ENCODE data around the gene CCDC191.

The CCDC191 gene

DNA sequence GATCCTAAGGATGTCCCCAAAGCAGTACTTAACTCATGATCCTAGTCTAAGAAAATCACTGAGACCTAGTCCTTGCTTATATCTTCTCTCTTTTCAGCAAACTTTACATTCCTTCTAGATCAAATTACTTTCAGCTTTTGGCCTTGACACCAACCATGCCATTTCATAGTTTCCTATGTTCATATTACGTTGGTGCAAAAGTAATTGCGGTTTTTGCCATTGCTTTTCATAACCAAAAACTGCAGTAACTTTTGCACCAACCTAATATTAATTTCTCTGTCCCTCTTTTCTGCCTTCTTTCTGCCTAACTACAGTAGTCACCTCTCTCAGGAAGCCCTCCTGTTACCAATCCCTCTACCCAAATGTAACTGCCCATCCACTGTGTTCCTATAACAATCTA lies 36.8 kb downstream of the CCDC191 start:
- H3K9me2 ChIP-seq (replicated peaks; ENCODE audit: insufficient read depth, low read length) = no peaks in the 10 kb centered on the region
- H3K4me2 ChIP-seq (ENCODE audit: low read depth, low read length, poor library complexity, severe bottlenecking) = no peak overlapping the region
- no peak for TF ChIP-seq EZH2phosphoT487 (conservative IDR thresholded peaks at IDR 0.05; ENCODE audit: low read length)
- TF ChIP-seq CTCF (IDR thresholded peaks at IDR 0.05; ENCODE audit: insufficient read depth, low read length, poor library complexity, severe bottlenecking) = no peak
- H3F3A ChIP-seq (ENCODE audit: insufficient read depth) = no peaks in the 10 kb centered on the region
- no peaks in the 10 kb centered on the region for H4K20me1 ChIP-seq (ENCODE audit: low read depth, low read length)
- no peak overlapping the region for H3K27ac ChIP-seq (ENCODE audit: low read depth, low read length)
- no peak overlapping the region for H2AFZ ChIP-seq (ENCODE audit: low read depth, low read length, severe bottlenecking)
- no peak overlapping the region for H3K9ac ChIP-seq (ENCODE audit: low read length)
- H3K9me3 ChIP-seq (ENCODE audit: insufficient read depth, low read length) = no peaks in the 10 kb centered on the region
- H3K4me3 ChIP-seq (ENCODE audit: insufficient read depth, low read length, poor library complexity, severe bottlenecking) = no peak overlapping the region
- no peaks in the 10 kb centered on the region for H3K79me2 ChIP-seq (ENCODE audit: insufficient read depth, low read length)
- H3K36me3 ChIP-seq (ENCODE audit: low read length) = no peaks in the 10 kb centered on the region
- no peaks in the 10 kb centered on the region for H3K27me3 ChIP-seq (ENCODE audit: low read length)

GRCh38 chr3:114014211-114014610 lies 42.1 kb downstream of the CCDC191 start:
- no peaks in the 10 kb centered on the region for H3K9me3 ChIP-seq (ENCODE audit: insufficient read depth, low read length)
- H4K20me1 ChIP-seq (ENCODE audit: low read depth, low read length) = no peaks in the 10 kb centered on the region
- no peaks in the 10 kb centered on the region for H3K9me2 ChIP-seq (replicated peaks; ENCODE audit: insufficient read depth, low read length)
- H3K27me3 ChIP-seq (ENCODE audit: low read length) = no peaks in the 10 kb centered on the region
- TF ChIP-seq EZH2phosphoT487 (conservative IDR thresholded peaks at IDR 0.05; ENCODE audit: low read length) (no peak), CTCF (IDR thresholded peaks at IDR 0.05; ENCODE audit: insufficient read depth, low read length, poor library complexity, severe bottlenecking) (no peak)
- no peaks in the 10 kb centered on the region for H3F3A ChIP-seq (ENCODE audit: insufficient read depth)
- no peaks in the 10 kb centered on the region for H3K36me3 ChIP-seq (ENCODE audit: low read length)
- no peak overlapping the region for H3K27ac ChIP-seq (ENCODE audit: low read depth, low read length)
- H3K79me2 ChIP-seq (ENCODE audit: insufficient read depth, low read length) = no peaks in the 10 kb centered on the region
- H2AFZ ChIP-seq (ENCODE audit: low read depth, low read length, severe bottlenecking) = no peak overlapping the region
- H3K4me2 ChIP-seq (ENCODE audit: low read depth, low read length, poor library complexity, severe bottlenecking) = no peak overlapping the region
- H3K9ac ChIP-seq (ENCODE audit: low read length) = no peak overlapping the region
- no peak overlapping the region for H3K4me3 ChIP-seq (ENCODE audit: insufficient read depth, low read length, poor library complexity, severe bottlenecking)

- Histone ChIP-seq H3K27ac (ENCODE audit: low read depth, low read length) (no peak overlapping the region), H3K9ac (ENCODE audit: low read length) (no peak overlapping the region), H3K4me2 (ENCODE audit: low read depth, low read length, poor library complexity, severe bottlenecking) (no peak overlapping the region), H3K4me3 (ENCODE audit: insufficient read depth, low read length, poor library complexity, severe bottlenecking) (no peak overlapping the region), H3K9me2 (replicated peaks; ENCODE audit: insufficient read depth, low read length) (no peaks in the 10 kb centered on the region), H3F3A (ENCODE audit: insufficient read depth) (no peaks in the 10 kb centered on the region), H3K9me3 (ENCODE audit: insufficient read depth, low read length) (no peaks in the 10 kb centered on the region), H2AFZ (ENCODE audit: low read depth, low read length, severe bottlenecking) (no peak overlapping the region), H3K27me3 (ENCODE audit: low read length) (no peaks in the 10 kb centered on the region), H3K79me2 (ENCODE audit: insufficient read depth, low read length) (no peaks in the 10 kb centered on the region), H4K20me1 (ENCODE audit: low read depth, low read length) (no peaks in the 10 kb centered on the region), H3K36me3 (ENCODE audit: low read length) (no peaks in the 10 kb centered on the region)
- TF ChIP-seq CTCF (IDR thresholded peaks at IDR 0.05; ENCODE audit: insufficient read depth, low read length, poor library complexity, severe bottlenecking) = no peak
- TF ChIP-seq EZH2phosphoT487 (conservative IDR thresholded peaks at IDR 0.05; ENCODE audit: low read length) = no peak
Measured at GRCh38 chr3:114011059-114011797, 45.1 kb downstream of the CCDC191 start.
